IMR-90 (cell line): ENCODE data around the gene HTRA2. TPM values are rescaled to one million over a fixed set of nuclear protein-coding genes. Genes with fewer than 3 reads are reported as not detected.

Experiments
- ATAC-seq: fragments of 200-7000 bp; cut with Tn5 transposase; 2 replicates; pipeline ENCODE4 v1.9.1; 2020; ENCODE audit warnings: low read depth, mild to moderate bottlenecking, moderate library complexity
- BruUV-seq: library from RNA; stranded (reverse); fragments of 400-500 nt; replicated peaks from 2 replicates; lab custom pipeline; 2021; lab: Mats Ljungman, UMichigan
- CTCF ChIA-PET: fragments of 300-600 bp; formaldehyde crosslinking; extraction: SDS; loops from one replicate; lab custom pipeline; 2021; ENCODE audit warnings: antibody characterized with exemption; lab: Yijun Ruan, JAX
- POLR2A ChIA-PET: fragments of 300-600 bp; sonication (Branson Sonifier 250); formaldehyde crosslinking; loops from one replicate; lab custom pipeline; 2022; ENCODE audit warnings: antibody characterized with exemption; ENCODE audit not compliant: unreplicated experiment; lab: Charles Lee
- DNase-seq: peaks from one replicate; pipeline ENCODE4 v3.0.0; 2013
- H2AFZ ChIP-seq: replicated peaks from 2 replicates; pipeline ENCODE3; 2013; ENCODE audit warnings: low read length, mild to moderate bottlenecking; ENCODE audit not compliant: poor library complexity
- H2AK5ac ChIP-seq: 2 replicates; pipeline ENCODE4 v1.6.1; 2013; ENCODE audit warnings: low read depth, low read length, inconsistent platforms
- H2AK9ac ChIP-seq: replicated peaks from 2 replicates; pipeline ENCODE3; 2013; ENCODE audit warnings: mild to moderate bottlenecking, low read depth, low read length, moderate library complexity; ENCODE audit not compliant: poor library complexity
- H2BK120ac ChIP-seq: 2 replicates; pipeline ENCODE4 v1.6.1; 2013; ENCODE audit warnings: low read depth, low read length, inconsistent platforms
- H2BK15ac ChIP-seq: 3 replicates; pipeline ENCODE4 v1.6.1; 2013; ENCODE audit warnings: low read depth, low read length, inconsistent platforms
- H2BK20ac ChIP-seq: 2 replicates; pipeline ENCODE4 v1.6.1; 2013; ENCODE audit warnings: low read depth, mild to moderate bottlenecking, inconsistent platforms, low read length, moderate library complexity
- H2BK5ac ChIP-seq: 2 replicates; pipeline ENCODE4 v1.6.1; 2013; ENCODE audit warnings: mild to moderate bottlenecking, low read depth, low read length, inconsistent platforms; ENCODE audit not compliant: poor library complexity, severe bottlenecking
- H3K14ac ChIP-seq: replicated peaks from 2 replicates; pipeline ENCODE4 v1.6.1; 2013; ENCODE audit warnings: low read depth, low read length, inconsistent platforms
- H3K18ac ChIP-seq: 2 replicates; pipeline ENCODE4 v1.6.1; 2013; ENCODE audit warnings: low read depth, low read length, control low read depth
- H3K23ac ChIP-seq: 2 replicates; pipeline ENCODE4 v1.6.1; 2013; ENCODE audit warnings: low read depth, low read length, inconsistent platforms
- H3K27ac ChIP-seq: 2 replicates; pipeline ENCODE4 v1.5.1; 2013; ENCODE audit warnings: mild to moderate bottlenecking, control low read depth, low read length; ENCODE audit not compliant: insufficient read depth
- H3K27me3 ChIP-seq: 2 replicates; pipeline ENCODE4 v1.6.1; 2013; ENCODE audit warnings: low read length; ENCODE audit not compliant: control insufficient read depth, insufficient read depth
- H3K36me3 ChIP-seq: 2 replicates; pipeline ENCODE4 v1.6.1; 2013; ENCODE audit warnings: low read length, mixed read lengths; ENCODE audit not compliant: control insufficient read depth, insufficient read depth
- H3K4ac ChIP-seq: 2 replicates; pipeline ENCODE4 v1.6.1; 2013; ENCODE audit warnings: low read depth, low read length, inconsistent platforms
- H3K4me1 ChIP-seq: 2 replicates; pipeline ENCODE4 v1.6.1; 2013; ENCODE audit warnings: low read length, mixed read lengths; ENCODE audit not compliant: control insufficient read depth, insufficient read depth
- H3K4me2 ChIP-seq: 2 replicates; pipeline ENCODE4 v1.6.1; 2013; ENCODE audit warnings: low read depth, mild to moderate bottlenecking, control low read depth, low read length, moderate library complexity
- H3K4me3 ChIP-seq: 2 replicates; pipeline ENCODE4 v1.5.1; 2013; ENCODE audit warnings: low read depth, mild to moderate bottlenecking, control low read depth, low read length, moderate library complexity; ENCODE audit not compliant: insufficient read depth
- H3K56ac ChIP-seq: 2 replicates; pipeline ENCODE4 v1.6.1; 2013; ENCODE audit warnings: low read length, inconsistent platforms; ENCODE audit not compliant: insufficient read depth; ENCODE audit errors: extremely low read depth
- H3K79me1 ChIP-seq, 2 experiments: 2 replicates each; pipeline ENCODE4 v1.6.1; 2013; ENCODE audit warnings: low read length in 2 of 2, inconsistent platforms in 1 of 2, low read depth in 1 of 2
- H3K9ac ChIP-seq: 2 replicates; pipeline ENCODE4 v1.6.1; 2013; ENCODE audit warnings: low read depth, low read length, control low read depth
- H3K9me1 ChIP-seq: 2 replicates; pipeline ENCODE4 v1.6.1; 2013; ENCODE audit warnings: low read length, inconsistent platforms; ENCODE audit not compliant: insufficient read depth
- H3K9me3 ChIP-seq: 2 replicates; pipeline ENCODE4 v1.6.1; 2013; ENCODE audit warnings: low read length; ENCODE audit not compliant: control insufficient read depth, insufficient read depth
- H4K20me1 ChIP-seq: 2 replicates; pipeline ENCODE4 v1.6.1; 2013; ENCODE audit warnings: low read length, inconsistent platforms; ENCODE audit not compliant: insufficient read depth
- H4K5ac ChIP-seq: 2 replicates; pipeline ENCODE4 v1.6.1; 2013; ENCODE audit warnings: mild to moderate bottlenecking, low read depth, low read length, control low read depth
- H4K8ac ChIP-seq, 2 experiments: 2 replicates each; pipeline ENCODE4 v1.6.1; 2013; ENCODE audit warnings: low read depth in 2 of 2, low read length in 2 of 2, control low read depth in 1 of 2, inconsistent platforms in 1 of 2
- H4K91ac ChIP-seq: 2 replicates; pipeline ENCODE4 v1.6.1; 2013; ENCODE audit warnings: low read depth, low read length, inconsistent platforms; ENCODE audit not compliant: insufficient read depth
- BHLHE40 ChIP-seq: fragments of 150-350 bp; IDR thresholded peaks from 2 replicates; pipeline ENCODE4 v1.6.1; 2016; ENCODE audit warnings: mild to moderate bottlenecking, low read depth, low read length
- CEBPB ChIP-seq: IDR thresholded peaks from 2 replicates; pipeline ENCODE4 v1.6.1; 2012; ENCODE audit warnings: low read depth, low read length, improper control_type of control experiment
- CHD1 ChIP-seq: IDR thresholded peaks from 2 replicates; pipeline ENCODE4 v1.6.1; 2012; ENCODE audit warnings: low read depth, low read length, improper control_type of control experiment
- FOS ChIP-seq: fragments of 150-350 bp; IDR thresholded peaks from 2 replicates; pipeline ENCODE4 v1.6.1; 2016; ENCODE audit warnings: low read depth, low read length
- MAFK ChIP-seq: IDR thresholded peaks from 2 replicates; pipeline ENCODE4 v1.6.1; 2012; ENCODE audit warnings: low read depth, low read length, improper control_type of control experiment
- MAZ ChIP-seq: IDR thresholded peaks from 2 replicates; pipeline ENCODE4 v1.6.1; 2012; ENCODE audit warnings: low read depth, mild to moderate bottlenecking, low read length, improper control_type of control experiment, moderate library complexity, borderline replicate concordance
- MXI1 ChIP-seq: IDR thresholded peaks from 2 replicates; pipeline ENCODE4 v1.6.1; 2012; ENCODE audit warnings: low read depth, mild to moderate bottlenecking, low read length, moderate library complexity, borderline replicate concordance
- NFE2L2 ChIP-seq: fragments of 150-350 bp; IDR thresholded peaks from 2 replicates; pipeline ENCODE4 v1.6.1; 2016; ENCODE audit warnings: low read depth, mild to moderate bottlenecking, low read length
- POLR2A ChIP-seq: IDR thresholded peaks from 2 replicates; pipeline ENCODE4 v1.6.1; 2012; ENCODE audit warnings: mild to moderate bottlenecking, low read depth, low read length
- RAD21 ChIP-seq: IDR thresholded peaks from 2 replicates; pipeline ENCODE4 v1.6.1; 2012; ENCODE audit warnings: low read length, improper control_type of control experiment
- RCOR1 ChIP-seq: IDR thresholded peaks from 2 replicates; pipeline ENCODE4 v1.6.1; 2012; ENCODE audit warnings: mild to moderate bottlenecking, low read length, improper control_type of control experiment; ENCODE audit not compliant: insufficient replicate concordance
- RFX5 ChIP-seq: IDR thresholded peaks from 2 replicates; pipeline ENCODE4 v1.8.0; 2012; ENCODE audit warnings: low read depth, mild to moderate bottlenecking, low read length, moderate library complexity
- SMC3 ChIP-seq: fragments of 150-350 bp; IDR thresholded peaks from 2 replicates; pipeline ENCODE4 v1.6.1; 2016; ENCODE audit warnings: low read depth, mild to moderate bottlenecking, antibody characterized with exemption, low read length, moderate library complexity
- WGBS, 2 experiments: methylation state at CpG; one replicate each; pipeline versions ENCODE4 v1.1.5 to v1.1.7; 2013; ENCODE audit warnings: missing lambda C conversion rate in 2 of 2; ENCODE audit not compliant: insufficient read length in 1 of 2; ENCODE audit errors: extremely low coverage in 2 of 2; 5-methylcytosine and 5-hydroxymethylcytosine counted together
- dilution Hi-C: fragments of 300-500 bp; cut with HindIII; formaldehyde crosslinking; loops from one replicate; pipeline ENCODE4 v1.14.3; 2018; ENCODE audit warnings: low sequenced_read_pairs; ENCODE audit not compliant: unreplicated experiment
- in situ Hi-C: fragments of 300-500 bp; cut with MboI; formaldehyde crosslinking; loops from 3 replicates; pipeline ENCODE4 v1.14.3; 2019; ENCODE audit warnings: low sequenced_read_pairs, inconsistent platforms, mixed read lengths
- intact Hi-C: fragments of 100-400 bp; cut with micrococcal nuclease; formaldehyde crosslinking; loops from 2 replicates; pipeline ENCODE4 v1.10.0; 2022
- polyA plus RNA-seq, 3 experiments: library from polyadenylated mRNA; depleted of rRNA; stranded (reverse); fragments of >200 nt; gene quantifications; 2 replicates each; pipeline ENCODE4 v1.2.3, GENCODE V29; 2012; ENCODE audit warnings: low replicate concordance in 1 of 3
- total RNA-seq: library from RNA; depleted of rRNA; stranded (reverse); fragments of >200 nt; gene quantifications from 2 replicates; pipeline ENCODE4 v1.2.3, GENCODE V29; 2012
- TF ChIP-seq, protein P1 (sequence below): conservative IDR thresholded peaks from 2 replicates; pipeline ENCODE4 v1.5.1; 2012; ENCODE audit warnings: mild to moderate bottlenecking, low read depth, low read length, improper control_type of control experiment
- TF ChIP-seq, protein P2 (sequence below): fragments of 150-350 bp; IDR thresholded peaks from 2 replicates; pipeline ENCODE4 v1.6.1; 2017; ENCODE audit warnings: mild to moderate bottlenecking, antibody characterized with exemption, low read length, low read depth
- TF ChIP-seq, protein P3 (sequence below): fragments of 150-350 bp; IDR thresholded peaks from 2 replicates; pipeline ENCODE4 v1.6.1; 2016; ENCODE audit warnings: low read depth, mild to moderate bottlenecking, low read length, moderate library complexity, borderline replicate concordance

Gene HTRA2
- total and polyA plus RNA-seq, 2 of the 4 experiments (the other 2 are of a cell fraction), result 23.6 to 28.1 TPM

GRCh38 chr2:74581463-74581862 lies 51.7 kb downstream of the HTRA2 start:
- intact Hi-C loops, result no loop called here
- Histone ChIP-seq H3K27me3 (no peaks in the 10 kb centered on the region), H4K20me1 (no peaks in the 10 kb centered on the region), H3K23ac (no peak overlapping the region), H2BK5ac (no peak overlapping the region), H3K4me2 (no peak overlapping the region), H4K91ac (no peak overlapping the region), H2AFZ (no peak overlapping the region), H2AK5ac (no peak overlapping the region), H2BK15ac (no peak overlapping the region), H4K5ac (no peak overlapping the region), H3K36me3 (no peaks in the 10 kb centered on the region), H3K9ac (no peak overlapping the region), H2BK20ac (no peak overlapping the region), H3K4me1 (peaks cover 23% of the 10 kb centered on the region), H2BK120ac (no peak overlapping the region), H3K4me3 (no peak overlapping the region), H3K9me3 (no peaks in the 10 kb centered on the region), H4K8ac (no peak overlapping the region), H3K9me1 (peaks cover 21% of the 10 kb centered on the region), H3K56ac (no peak overlapping the region), H3K4ac (no peak overlapping the region), H2AK9ac (no peak overlapping the region), H3K27ac (no peak overlapping the region), H3K18ac (no peak overlapping the region), H3K79me1 (no peaks in the 10 kb centered on the region), H3K14ac (no peak overlapping the region)
- ChIA-PET POLR2A (no interaction called here), CTCF (no interaction called here)
- dilution Hi-C loops, result no loop called here
- ATAC-seq (no peak), DNase-seq (no peak)
- WGBS, 2 experiments, result no CpG with 5 or more reads among the region's 3 CpGs
- TF ChIP-seq POLR2A, result no peak
- TF ChIP-seq MXI1, result no peak
- no peak for TF ChIP-seq RCOR1
- TF ChIP-seq RFX5, result no peak
- no peak for TF ChIP-seq SMC3
- TF ChIP-seq CEBPB, result no peak
- no peak for TF ChIP-seq RAD21
- no peak for TF ChIP-seq MAZ
- TF ChIP-seq FOS, result no peak
- no peak for TF ChIP-seq CHD1
- no peak for TF ChIP-seq BHLHE40
- TF ChIP-seq, protein P1, sequence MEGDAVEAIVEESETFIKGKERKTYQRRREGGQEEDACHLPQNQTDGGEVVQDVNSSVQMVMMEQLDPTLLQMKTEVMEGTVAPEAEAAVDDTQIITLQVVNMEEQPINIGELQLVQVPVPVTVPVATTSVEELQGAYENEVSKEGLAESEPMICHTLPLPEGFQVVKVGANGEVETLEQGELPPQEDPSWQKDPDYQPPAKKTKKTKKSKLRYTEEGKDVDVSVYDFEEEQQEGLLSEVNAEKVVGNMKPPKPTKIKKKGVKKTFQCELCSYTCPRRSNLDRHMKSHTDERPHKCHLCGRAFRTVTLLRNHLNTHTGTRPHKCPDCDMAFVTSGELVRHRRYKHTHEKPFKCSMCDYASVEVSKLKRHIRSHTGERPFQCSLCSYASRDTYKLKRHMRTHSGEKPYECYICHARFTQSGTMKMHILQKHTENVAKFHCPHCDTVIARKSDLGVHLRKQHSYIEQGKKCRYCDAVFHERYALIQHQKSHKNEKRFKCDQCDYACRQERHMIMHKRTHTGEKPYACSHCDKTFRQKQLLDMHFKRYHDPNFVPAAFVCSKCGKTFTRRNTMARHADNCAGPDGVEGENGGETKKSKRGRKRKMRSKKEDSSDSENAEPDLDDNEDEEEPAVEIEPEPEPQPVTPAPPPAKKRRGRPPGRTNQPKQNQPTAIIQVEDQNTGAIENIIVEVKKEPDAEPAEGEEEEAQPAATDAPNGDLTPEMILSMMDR, result no peak
- TF ChIP-seq, protein P2, sequence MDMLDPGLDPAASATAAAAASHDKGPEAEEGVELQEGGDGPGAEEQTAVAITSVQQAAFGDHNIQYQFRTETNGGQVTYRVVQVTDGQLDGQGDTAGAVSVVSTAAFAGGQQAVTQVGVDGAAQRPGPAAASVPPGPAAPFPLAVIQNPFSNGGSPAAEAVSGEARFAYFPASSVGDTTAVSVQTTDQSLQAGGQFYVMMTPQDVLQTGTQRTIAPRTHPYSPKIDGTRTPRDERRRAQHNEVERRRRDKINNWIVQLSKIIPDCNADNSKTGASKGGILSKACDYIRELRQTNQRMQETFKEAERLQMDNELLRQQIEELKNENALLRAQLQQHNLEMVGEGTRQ, result no peak
- no peak for TF ChIP-seq NFE2L2
- no peak for TF ChIP-seq MAFK
- TF ChIP-seq, protein P3, sequence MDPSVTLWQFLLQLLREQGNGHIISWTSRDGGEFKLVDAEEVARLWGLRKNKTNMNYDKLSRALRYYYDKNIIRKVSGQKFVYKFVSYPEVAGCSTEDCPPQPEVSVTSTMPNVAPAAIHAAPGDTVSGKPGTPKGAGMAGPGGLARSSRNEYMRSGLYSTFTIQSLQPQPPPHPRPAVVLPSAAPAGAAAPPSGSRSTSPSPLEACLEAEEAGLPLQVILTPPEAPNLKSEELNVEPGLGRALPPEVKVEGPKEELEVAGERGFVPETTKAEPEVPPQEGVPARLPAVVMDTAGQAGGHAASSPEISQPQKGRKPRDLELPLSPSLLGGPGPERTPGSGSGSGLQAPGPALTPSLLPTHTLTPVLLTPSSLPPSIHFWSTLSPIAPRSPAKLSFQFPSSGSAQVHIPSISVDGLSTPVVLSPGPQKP, result no peak
- no TSS peak for BruUV-seq
- in situ Hi-C loops, result no loop called here
